Muscle of leg (tissue), 16 donors: ENCODE data around the gene USP6NL. TPM values are rescaled to one million over a fixed set of nuclear protein-coding genes. Genes with fewer than 3 reads are reported as not detected.

ENCODE experiments used
- DNase-seq: peaks from one replicate; pipeline ENCODE4 v3.0.0; 2013
- H3K27ac ChIP-seq: one replicate; pipeline ENCODE4 v1.5.1; 2013; ENCODE audit warnings: mild to moderate bottlenecking, low read length, control low read depth
- H3K27me3 ChIP-seq: one replicate; pipeline ENCODE4 v1.6.1; 2013; ENCODE audit warnings: low read length; ENCODE audit not compliant: control insufficient read depth, insufficient read depth
- H3K36me3 ChIP-seq: one replicate; pipeline ENCODE4 v1.6.1; 2013; ENCODE audit warnings: low read length; ENCODE audit not compliant: control insufficient read depth, insufficient read depth
- H3K4me1 ChIP-seq: one replicate; pipeline ENCODE4 v1.6.1; 2013; ENCODE audit warnings: low read length; ENCODE audit not compliant: control insufficient read depth, insufficient read depth
- H3K4me3 ChIP-seq: one replicate; pipeline ENCODE4 v1.5.1; 2013; ENCODE audit warnings: low read length, control low read depth
- H3K9me3 ChIP-seq: replicated peaks from 2 replicates; pipeline ENCODE4 v1.6.1; 2013; ENCODE audit warnings: low read depth, low read length; ENCODE audit not compliant: control insufficient read depth
- WGBS: methylation state at CpG from one replicate; pipeline ENCODE4 v1.1.5; 2013; ENCODE audit warnings: missing lambda C conversion rate; ENCODE audit not compliant: insufficient coverage; 5-methylcytosine and 5-hydroxymethylcytosine counted together
- long read RNA-seq, 11 donors: transcript quantifications; one replicate each; lab custom pipeline, GENCODE V29; 2026
- polyA plus RNA-seq, 8 donors: library from polyadenylated mRNA; unstranded; fragments of 120-200 nt; gene quantifications; one replicate each; pipeline versions ENCODE4 v1.2.1 to v1.2.3, GENCODE V29; 2013; ENCODE audit warnings: inconsistent platforms in 1 of 8, low replicate concordance in 1 of 8; ENCODE audit not compliant: insufficient read length in 8 of 8, insufficient read depth in 1 of 8
- total RNA-seq: library from RNA; stranded (reverse); fragments of 120-200 nt; gene quantifications from one replicate; pipeline ENCODE4 v1.2.4, GENCODE V29; 2013

Gene USP6NL
- total RNA-seq: 8.0 TPM
- polyA plus RNA-seq: 10 to 100 TPM in 1 of 8 donors, 1 to 10 TPM in 7; 7.3 to 12.0 (median 8.8) TPM
- long read RNA-seq, donor 1, full-length matches to known transcripts: 1 of 1 reads
- long read RNA-seq, donor 1, partial matches to known transcripts: 0 of 1 reads
- long read RNA-seq, donor 1, other reads (novel, unspliced or antisense): 0 of 1 reads
- long read RNA-seq, donor 2: 0 reads
- long read RNA-seq, donor 3, full-length matches to known transcripts: 2 of 2 reads
- long read RNA-seq, donor 3, partial matches to known transcripts: 0 of 2 reads
- long read RNA-seq, donor 3, other reads (novel, unspliced or antisense): 0 of 2 reads
- long read RNA-seq, donor 4, full-length matches to known transcripts: 3 of 3 reads
- long read RNA-seq, donor 4, partial matches to known transcripts: 0 of 3 reads
- long read RNA-seq, donor 4, other reads (novel, unspliced or antisense): 0 of 3 reads
- long read RNA-seq, donor 5, full-length matches to known transcripts: 6 of 6 reads
- long read RNA-seq, donor 5, partial matches to known transcripts: 0 of 6 reads
- long read RNA-seq, donor 5, other reads (novel, unspliced or antisense): 0 of 6 reads
- long read RNA-seq, donor 6, full-length matches to known transcripts: 2 of 2 reads
- long read RNA-seq, donor 6, partial matches to known transcripts: 0 of 2 reads
- long read RNA-seq, donor 6, other reads (novel, unspliced or antisense): 0 of 2 reads
- long read RNA-seq, donor 7, full-length matches to known transcripts: 4 of 4 reads
- long read RNA-seq, donor 7, partial matches to known transcripts: 0 of 4 reads
- long read RNA-seq, donor 7, other reads (novel, unspliced or antisense): 0 of 4 reads
- long read RNA-seq, donor 8, full-length matches to known transcripts: 3 of 3 reads
- long read RNA-seq, donor 8, partial matches to known transcripts: 0 of 3 reads
- long read RNA-seq, donor 8, other reads (novel, unspliced or antisense): 0 of 3 reads
- long read RNA-seq, donor 9: 0 reads
- long read RNA-seq, donor 10, full-length matches to known transcripts: 2 of 2 reads
- long read RNA-seq, donor 10, partial matches to known transcripts: 0 of 2 reads
- long read RNA-seq, donor 10, other reads (novel, unspliced or antisense): 0 of 2 reads
- long read RNA-seq, donor 11, full-length matches to known transcripts: 3 of 3 reads
- long read RNA-seq, donor 11, partial matches to known transcripts: 0 of 3 reads
- long read RNA-seq, donor 11, other reads (novel, unspliced or antisense): 0 of 3 reads

DNA sequence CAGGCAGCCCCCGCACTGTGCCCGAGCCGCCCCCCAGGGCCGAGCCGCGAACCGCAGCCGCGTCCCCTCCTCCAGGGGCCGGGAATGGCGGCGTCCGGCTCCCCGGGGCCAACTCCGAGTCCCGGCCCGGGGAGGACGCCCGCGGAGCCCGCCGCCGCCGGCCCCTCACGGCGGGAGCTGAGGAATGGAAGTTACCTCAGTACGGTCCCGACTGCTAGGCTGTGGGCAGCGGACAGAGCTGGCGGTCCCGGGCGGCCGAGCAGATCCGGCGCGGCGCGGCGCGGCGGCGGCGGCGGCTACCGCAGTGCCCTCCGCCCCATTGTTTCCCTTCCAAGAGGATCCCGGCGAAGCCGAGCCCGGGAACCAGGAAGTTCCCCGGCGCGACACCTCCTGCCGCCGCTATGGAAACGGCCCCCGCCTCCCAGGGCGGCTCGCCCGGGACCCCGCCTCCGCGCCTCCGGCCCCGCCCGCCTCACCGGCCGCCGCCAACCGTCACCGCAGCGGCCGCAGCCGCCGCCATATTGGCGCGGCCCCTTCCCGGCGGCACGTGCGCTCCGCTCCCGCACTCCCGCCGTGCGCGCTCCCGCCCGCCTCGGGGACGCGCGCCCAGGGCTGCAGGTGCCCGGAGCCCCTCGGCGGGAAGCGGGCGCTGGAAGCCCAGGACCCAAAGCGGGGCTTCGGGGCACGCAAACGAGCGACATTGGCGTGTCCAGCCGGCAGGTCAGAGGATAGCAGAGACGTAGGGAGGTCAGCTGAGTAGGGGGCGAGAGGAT is at the start of gene USP6NL:
Gene USP6NL (minus strand): TSS at position 403 of the 773 bp plus-strand sequence. CDS start 14,016 bp downstream, outside the sequence.
- peak within 1 kb of the TSS; percentile 62 for H3K27ac ChIP-seq
- WGBS: under 1% methylated on average over 95 of the region's 107 CpGs
- peaks cover 4% of the 10 kb centered on the region for H3K4me1 ChIP-seq
- no peaks in the 10 kb centered on the region for H3K9me3 ChIP-seq
- H3K4me3 ChIP-seq: peak within 1 kb of the TSS; percentile 69
- DNase-seq: peak; percentile 94
- H3K36me3 ChIP-seq: no peaks in the 10 kb centered on the region
- no peaks in the 10 kb centered on the region for H3K27me3 ChIP-seq

DNA sequence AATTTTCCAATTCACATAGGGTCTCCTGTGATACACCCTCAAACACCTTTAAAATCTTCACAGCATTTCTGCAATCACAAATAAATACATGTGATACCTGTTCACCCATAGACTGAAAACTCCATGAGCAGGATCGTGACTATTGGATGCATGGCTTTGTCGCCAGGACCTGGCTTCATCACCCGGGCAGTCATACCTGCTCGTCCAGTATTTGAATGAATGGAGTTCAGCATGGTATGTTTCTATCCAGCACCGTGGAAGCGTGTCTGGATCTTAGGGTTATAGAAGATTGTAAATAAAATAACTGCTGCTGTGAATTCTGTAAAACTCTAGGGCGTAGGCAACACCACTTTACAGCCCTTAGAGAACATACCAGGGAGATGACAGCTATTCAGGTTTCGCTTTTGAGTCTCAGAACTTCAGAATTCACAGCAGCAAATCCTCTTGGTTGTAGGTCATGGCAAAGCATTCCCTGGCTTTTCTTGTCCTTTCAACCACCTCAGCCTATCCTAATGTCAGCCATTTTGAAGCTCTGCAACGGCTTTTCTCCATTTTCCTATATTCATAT is 47.4 kb upstream of the USP6NL start:
- Histone ChIP-seq H3K36me3 (no peaks in the 10 kb centered on the region), H3K4me1 (no peaks in the 10 kb centered on the region), H3K27me3 (peaks cover 2% of the 10 kb centered on the region), H3K4me3 (no peak overlapping the region), H3K9me3 (no peaks in the 10 kb centered on the region), H3K27ac (no peak overlapping the region)
- WGBS: 87% methylated on average over 6 of the region's 9 CpGs
- no peak for DNase-seq

DNA sequence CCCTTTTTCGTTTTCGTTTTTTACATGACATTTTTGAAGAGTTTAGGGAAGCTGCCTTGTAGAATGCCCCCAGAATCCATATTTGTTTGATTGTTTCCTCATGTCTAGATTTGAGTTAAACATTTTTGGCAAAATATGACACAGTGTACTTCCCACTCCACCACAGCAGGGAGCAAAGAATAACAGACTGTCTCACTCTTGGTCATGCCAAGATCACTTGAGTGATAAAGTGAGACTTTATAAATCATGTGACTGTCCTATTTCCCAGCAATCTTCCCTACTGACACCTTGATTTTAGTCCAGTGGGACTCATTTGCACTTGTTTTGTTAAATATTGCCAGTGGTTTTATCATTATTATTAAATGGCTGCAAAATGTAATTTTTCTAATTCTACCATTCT is 44.4 kb upstream of the USP6NL start:
- WGBS: no CpG with 5 or more reads among the region's 2 CpGs
- H3K4me1 ChIP-seq: no peaks in the 10 kb centered on the region
- no peak overlapping the region for H3K27ac ChIP-seq
- no peak for DNase-seq
- no peaks in the 10 kb centered on the region for H3K27me3 ChIP-seq
- H3K36me3 ChIP-seq: no peaks in the 10 kb centered on the region
- no peak overlapping the region for H3K4me3 ChIP-seq
- H3K9me3 ChIP-seq: no peaks in the 10 kb centered on the region

DNA sequence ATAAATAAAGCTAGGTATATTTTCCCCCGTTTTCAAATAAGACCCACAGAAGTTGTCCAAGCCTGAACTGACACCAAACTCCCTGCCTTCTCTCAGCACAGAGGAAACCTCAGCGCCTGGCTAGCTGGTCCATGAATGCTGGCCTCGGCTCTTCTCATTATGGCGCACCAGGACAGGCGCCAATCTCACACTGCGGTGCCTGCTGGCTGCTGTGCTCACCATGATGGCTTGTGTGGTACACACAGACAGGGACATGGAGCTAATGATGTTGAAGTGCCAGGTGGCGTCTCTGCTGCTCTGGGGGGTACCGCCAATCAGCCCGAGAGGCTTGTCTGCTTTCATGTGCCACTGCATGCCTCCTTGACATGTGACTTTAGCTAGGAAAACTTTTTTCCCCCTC is 43.2 kb upstream of the USP6NL start:
- WGBS: 90% methylated on average over 6 of the region's 9 CpGs
- no peaks in the 10 kb centered on the region for H3K36me3 ChIP-seq

DNA sequence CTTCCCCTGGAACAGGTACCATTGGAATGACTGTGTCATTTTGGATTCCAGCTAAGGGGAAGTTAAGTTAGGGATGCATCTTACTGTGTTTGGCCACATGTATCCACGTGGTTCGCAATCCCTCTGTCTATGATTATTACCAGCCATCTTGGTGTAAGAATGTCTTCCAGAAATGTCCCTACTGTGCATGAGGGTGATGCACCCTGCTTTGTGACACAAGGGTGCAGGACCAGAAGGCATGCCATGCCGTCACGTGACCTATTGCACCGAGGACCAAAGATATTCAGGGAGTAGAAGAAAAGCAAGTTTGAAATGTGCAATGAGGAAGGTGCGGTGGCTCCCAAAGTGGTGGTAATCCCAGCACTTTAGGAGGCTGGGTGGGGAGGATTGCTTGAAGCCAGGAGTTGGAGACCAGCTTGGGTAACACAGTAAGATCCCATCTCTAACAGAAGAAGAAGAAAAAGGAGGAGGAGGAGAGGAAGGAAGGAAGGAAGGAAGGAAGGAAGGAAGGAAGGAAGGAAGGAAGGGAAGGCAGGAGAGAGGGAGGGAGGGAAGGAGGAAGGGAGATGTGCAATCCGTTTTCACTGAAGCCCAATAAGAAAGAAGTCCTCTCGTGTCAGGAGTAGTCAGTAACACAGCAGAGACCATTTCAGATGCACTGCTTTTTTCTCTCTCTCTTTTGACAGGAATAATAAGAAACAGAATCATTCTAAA is 42.5 kb upstream of the USP6NL start:
- WGBS: 81% methylated on average over 3 of the region's 8 CpGs
- Histone ChIP-seq H3K4me1 (no peaks in the 10 kb centered on the region), H3K9me3 (no peaks in the 10 kb centered on the region), H3K4me3 (no peak overlapping the region), H3K27ac (no peak overlapping the region), H3K27me3 (no peaks in the 10 kb centered on the region), H3K36me3 (no peaks in the 10 kb centered on the region)
- DNase-seq: no peak

More for the DNA sequence above, 43.2 kb upstream of the USP6NL start:
- no peak for DNase-seq
- Histone ChIP-seq H3K27ac (no peak overlapping the region), H3K9me3 (no peaks in the 10 kb centered on the region), H3K27me3 (no peaks in the 10 kb centered on the region), H3K4me1 (no peaks in the 10 kb centered on the region), H3K4me3 (no peak overlapping the region)

DNA sequence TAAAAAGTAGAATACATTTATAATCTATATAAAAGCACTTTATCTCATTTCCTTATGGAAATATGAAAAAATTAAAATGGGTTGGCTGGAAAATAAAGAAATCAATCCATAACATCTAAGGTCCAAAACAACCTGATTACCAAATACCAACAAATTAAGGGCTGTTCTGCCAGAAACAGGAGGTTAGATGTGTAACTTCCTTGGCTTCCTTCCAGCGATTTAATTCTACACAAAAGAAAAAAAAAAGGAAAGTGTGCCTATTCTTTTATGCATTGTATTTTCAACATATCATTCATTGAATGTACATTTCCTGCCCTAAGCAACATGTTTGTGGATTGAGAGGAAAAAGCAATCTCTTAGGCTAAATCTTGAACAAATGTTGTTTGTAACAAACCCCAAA is 36.2 kb upstream of the USP6NL start:
- no peak for DNase-seq
- Histone ChIP-seq H3K4me1 (no peaks in the 10 kb centered on the region), H3K27ac (no peak overlapping the region), H3K4me3 (no peak overlapping the region), H3K36me3 (no peaks in the 10 kb centered on the region), H3K27me3 (no peaks in the 10 kb centered on the region), H3K9me3 (no peaks in the 10 kb centered on the region)
- WGBS: no CpG with 5 or more reads among the region's 1 CpG

DNA sequence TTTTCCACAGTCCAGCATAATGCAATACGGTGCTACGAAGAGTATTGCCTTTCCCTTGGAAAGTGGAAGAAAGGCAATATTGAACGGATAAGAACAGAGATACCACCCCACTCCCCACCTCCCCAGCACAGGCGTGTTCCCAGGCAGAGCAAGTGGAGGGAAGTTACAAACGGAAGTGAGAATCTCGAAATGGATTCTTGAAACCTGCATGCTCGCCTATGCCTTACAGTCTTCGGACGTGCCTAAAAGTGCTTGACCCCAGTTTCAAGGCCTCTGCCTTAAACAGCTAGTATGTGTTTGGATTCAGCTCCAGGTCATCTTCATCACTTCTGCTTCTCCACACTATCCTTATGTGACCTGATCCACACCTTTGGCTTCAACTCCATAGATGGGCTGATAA is 35.0 kb upstream of the USP6NL start:
- no peak overlapping the region for H3K4me3 ChIP-seq
- WGBS: 21% methylated on average over 6 of the region's 9 CpGs
- no peak for DNase-seq
- H3K27ac ChIP-seq: no peak overlapping the region
- H3K36me3 ChIP-seq: no peaks in the 10 kb centered on the region
- H3K9me3 ChIP-seq: no peaks in the 10 kb centered on the region
- no peaks in the 10 kb centered on the region for H3K27me3 ChIP-seq
- H3K4me1 ChIP-seq: no peaks in the 10 kb centered on the region

DNA sequence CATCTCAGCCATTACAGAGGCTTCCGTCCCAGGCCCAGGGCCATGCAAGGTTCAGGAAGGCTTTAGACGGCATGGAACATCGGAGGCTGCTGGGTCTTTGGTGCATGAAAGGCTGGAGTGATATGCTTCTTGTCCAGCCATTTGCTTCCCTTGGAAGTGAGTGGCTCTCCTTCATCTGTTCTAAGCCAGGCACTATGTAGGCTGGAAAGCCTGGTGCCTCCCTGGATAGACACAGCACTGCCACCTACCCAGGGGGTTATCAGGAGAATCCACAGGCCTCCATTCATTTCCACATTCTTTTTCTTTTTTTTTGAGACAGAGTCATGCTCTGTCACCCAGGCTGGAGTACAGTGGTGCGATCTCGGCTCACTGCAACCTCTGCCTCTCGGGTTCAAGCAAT is 31.6 kb upstream of the USP6NL start:
- no peaks in the 10 kb centered on the region for H3K4me1 ChIP-seq
- no peak overlapping the region for H3K4me3 ChIP-seq
- no peak for DNase-seq
- no peaks in the 10 kb centered on the region for H3K9me3 ChIP-seq
- WGBS: 50% methylated on average over 2 of the region's 6 CpGs
- no peak overlapping the region for H3K27ac ChIP-seq
- H3K27me3 ChIP-seq: no peaks in the 10 kb centered on the region
- no peaks in the 10 kb centered on the region for H3K36me3 ChIP-seq

DNA sequence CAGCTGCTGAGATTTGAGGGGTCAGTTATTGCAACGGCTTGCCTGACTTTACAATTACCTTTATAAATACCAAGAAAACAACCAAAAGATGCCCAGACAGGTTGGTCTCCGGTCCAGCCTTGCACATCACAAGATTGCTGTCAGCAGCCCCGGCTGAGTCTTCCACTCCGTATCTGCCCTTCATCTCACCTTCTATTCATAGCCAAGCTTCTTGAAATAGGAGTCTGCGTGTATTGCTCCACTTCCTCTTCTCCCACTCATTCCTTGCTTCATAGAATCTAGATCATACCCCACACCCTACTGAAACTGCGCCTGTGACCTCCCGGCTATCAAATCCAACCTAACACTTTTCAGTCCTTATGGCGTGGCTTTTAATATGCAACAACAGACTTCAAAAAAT is 31.1 kb upstream of the USP6NL start:
- H3K4me3 ChIP-seq: no peak overlapping the region
- H3K9me3 ChIP-seq: no peaks in the 10 kb centered on the region
- no peak overlapping the region for H3K27ac ChIP-seq
- 63% methylated on average over 6 of the region's 8 CpGs for WGBS
- no peaks in the 10 kb centered on the region for H3K36me3 ChIP-seq
- DNase-seq: no peak
- H3K4me1 ChIP-seq: no peaks in the 10 kb centered on the region
- no peaks in the 10 kb centered on the region for H3K27me3 ChIP-seq
